Calu3 (cell line): ENCODE results near the gene THRSP. TPM values are rescaled to one million over a fixed set of nuclear protein-coding genes. Genes with fewer than 3 reads are reported as not detected.
"Not testable (repeated sequence)": the region's sequence is repeated elsewhere in the genome, so short reads cannot be mapped to it uniquely, and the experiment has no call there.

ENCODE experiments used
- BruUV-seq: library from RNA; stranded (reverse); fragments of 400-500 nt; replicated peaks from 2 replicates; lab custom pipeline; 2021; lab: Mats Ljungman, UMichigan
- CTCF ChIA-PET: fragments of 300-600 bp; sonication (Branson Sonifier 250); formaldehyde crosslinking; loops from one replicate; lab custom pipeline; 2022; ENCODE audit warnings: antibody characterized with exemption; lab: Charles Lee
- DNase-seq: peaks from one replicate; pipeline ENCODE4 v3.0.0; 2022
- H3K27ac Mint-ChIP-seq: one replicate; pipeline ENCODE4 v1.8.0; 2022; ENCODE audit warnings: mixed read lengths; ENCODE audit not compliant: unreplicated experiment
- H3K27me3 Mint-ChIP-seq: one replicate; pipeline ENCODE4 v1.8.0; 2022; ENCODE audit warnings: mixed read lengths; ENCODE audit not compliant: unreplicated experiment
- H3K36me3 Mint-ChIP-seq: one replicate; pipeline ENCODE4 v1.8.0; 2022; ENCODE audit warnings: mild to moderate bottlenecking, moderate library complexity, mixed read lengths; ENCODE audit not compliant: insufficient read depth, unreplicated experiment
- H3K4me1 Mint-ChIP-seq: one replicate; pipeline ENCODE4 v1.8.0; 2022; ENCODE audit warnings: mild to moderate bottlenecking, low read depth, mixed read lengths; ENCODE audit not compliant: unreplicated experiment
- H3K4me3 Mint-ChIP-seq: one replicate; pipeline ENCODE4 v1.8.0; 2022; ENCODE audit warnings: mild to moderate bottlenecking, low read depth, moderate library complexity, mixed read lengths; ENCODE audit not compliant: unreplicated experiment
- H3K9me3 Mint-ChIP-seq: one replicate; pipeline ENCODE4 v1.8.0; 2022; ENCODE audit warnings: low read depth, mixed read lengths; ENCODE audit not compliant: unreplicated experiment
- intact Hi-C: fragments of 100-400 bp; cut with micrococcal nuclease; formaldehyde crosslinking; loops from one replicate; pipeline ENCODE4 v1.10.0; 2022; ENCODE audit not compliant: unreplicated experiment
- total RNA-seq: library from RNA; stranded (reverse); gene quantifications from 2 replicates; pipeline ENCODE4 v1.2.3, GENCODE V29; 2022
- TF ChIP-seq, protein P1 (sequence below): fragments of 200-600 bp; IDR thresholded peaks from one replicate; pipeline ENCODE4 v1.8.0; 2022; ENCODE audit warnings: antibody characterized with exemption; ENCODE audit not compliant: unreplicated experiment

THRSP gene
- total RNA-seq, 1 experiment from 2014 or later = not detected

DNA sequence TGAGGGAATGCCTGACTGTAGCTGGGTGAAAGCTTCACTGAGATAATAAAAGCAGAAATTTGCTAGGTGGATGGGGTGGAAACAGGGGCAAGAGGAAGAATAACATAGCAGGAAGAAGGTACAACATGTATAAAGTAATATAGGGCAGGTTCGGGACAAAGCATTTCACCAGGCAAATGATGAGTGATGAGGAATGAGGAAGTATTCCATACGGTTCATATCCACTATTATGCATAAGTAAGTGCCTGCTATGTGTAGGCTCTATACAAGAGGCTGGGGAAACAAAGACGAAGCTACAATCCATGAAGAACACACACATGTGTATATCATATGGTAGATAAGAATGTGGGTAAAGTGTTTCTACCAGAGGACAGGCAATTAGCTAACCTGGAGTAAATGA is 8.1 kb downstream of the THRSP start:
- intact Hi-C loops = no loop called here
- peaks cover 39% of the 10 kb centered on the region for H3K4me1 Mint-ChIP-seq

DNA sequence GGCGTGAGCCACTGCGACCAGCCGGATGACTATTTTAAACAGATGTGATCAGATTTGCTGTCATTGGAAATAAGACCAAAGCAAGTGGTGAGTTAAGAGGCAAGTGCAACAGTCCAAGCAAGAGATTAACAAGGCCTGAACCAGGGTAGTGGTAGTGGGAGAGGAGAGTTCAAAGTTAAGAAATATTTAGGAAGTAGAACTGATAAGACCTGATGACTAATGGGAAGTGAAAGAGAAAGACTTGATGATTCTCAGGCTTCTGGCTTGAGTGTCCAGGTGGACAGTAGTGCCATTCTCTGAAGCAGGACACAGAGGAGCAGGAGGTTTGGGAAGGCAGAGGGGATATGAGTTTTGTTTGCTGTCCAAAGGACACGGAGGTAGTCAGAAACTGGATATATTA is 8.8 kb downstream of the THRSP start:
- Mint-ChIP-seq H3K4me3 (peak overlapping the region; percentile 2), H3K27me3 (no peaks in the 10 kb centered on the region), H3K27ac (no peak overlapping the region), H3K36me3 (peaks cover 28% of the 10 kb centered on the region), H3K4me1 (peaks cover 43% of the 10 kb centered on the region), H3K9me3 (no peaks in the 10 kb centered on the region)
- TF ChIP-seq, protein P1, sequence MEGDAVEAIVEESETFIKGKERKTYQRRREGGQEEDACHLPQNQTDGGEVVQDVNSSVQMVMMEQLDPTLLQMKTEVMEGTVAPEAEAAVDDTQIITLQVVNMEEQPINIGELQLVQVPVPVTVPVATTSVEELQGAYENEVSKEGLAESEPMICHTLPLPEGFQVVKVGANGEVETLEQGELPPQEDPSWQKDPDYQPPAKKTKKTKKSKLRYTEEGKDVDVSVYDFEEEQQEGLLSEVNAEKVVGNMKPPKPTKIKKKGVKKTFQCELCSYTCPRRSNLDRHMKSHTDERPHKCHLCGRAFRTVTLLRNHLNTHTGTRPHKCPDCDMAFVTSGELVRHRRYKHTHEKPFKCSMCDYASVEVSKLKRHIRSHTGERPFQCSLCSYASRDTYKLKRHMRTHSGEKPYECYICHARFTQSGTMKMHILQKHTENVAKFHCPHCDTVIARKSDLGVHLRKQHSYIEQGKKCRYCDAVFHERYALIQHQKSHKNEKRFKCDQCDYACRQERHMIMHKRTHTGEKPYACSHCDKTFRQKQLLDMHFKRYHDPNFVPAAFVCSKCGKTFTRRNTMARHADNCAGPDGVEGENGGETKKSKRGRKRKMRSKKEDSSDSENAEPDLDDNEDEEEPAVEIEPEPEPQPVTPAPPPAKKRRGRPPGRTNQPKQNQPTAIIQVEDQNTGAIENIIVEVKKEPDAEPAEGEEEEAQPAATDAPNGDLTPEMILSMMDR = no peak
- no TSS peak for BruUV-seq
- CTCF ChIA-PET = no interaction called here
- intact Hi-C loops = no loop called here
- no peak for DNase-seq

More for the DNA sequence above, 8.1 kb downstream of the THRSP start:
- H3K9me3 Mint-ChIP-seq = no peaks in the 10 kb centered on the region
- H3K4me3 Mint-ChIP-seq = no peak overlapping the region
- no peak overlapping the region for H3K27ac Mint-ChIP-seq
- TF ChIP-seq, protein P1 = no peak
- no peaks in the 10 kb centered on the region for H3K27me3 Mint-ChIP-seq
- DNase-seq = no peak
- no TSS peak for BruUV-seq
- H3K36me3 Mint-ChIP-seq = peaks cover 32% of the 10 kb centered on the region
- CTCF ChIA-PET = no interaction called here

DNA sequence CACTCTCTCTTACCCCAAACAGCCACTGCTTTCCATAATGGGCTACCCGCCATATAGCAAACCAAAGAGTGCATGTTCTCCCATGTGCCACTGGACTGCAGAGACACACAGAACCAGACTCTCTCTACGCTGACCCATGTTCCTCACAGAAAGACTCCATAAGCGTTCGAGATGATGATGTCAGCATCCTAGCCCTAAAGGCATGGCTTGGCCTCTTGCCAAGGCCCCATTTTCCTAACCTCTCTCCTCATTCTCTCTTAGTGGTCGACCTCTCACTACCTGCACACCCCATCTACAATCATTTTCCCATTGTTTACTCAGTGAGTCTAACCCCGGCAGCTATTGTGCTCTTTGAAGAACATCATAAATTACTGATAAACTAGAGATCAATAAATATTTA is 11.1 kb downstream of the THRSP start:
- Mint-ChIP-seq H3K27me3 (no peaks in the 10 kb centered on the region), H3K27ac (no peak overlapping the region), H3K4me1 (peaks cover 54% of the 10 kb centered on the region), H3K9me3 (no peaks in the 10 kb centered on the region), H3K4me3 (peak overlapping the region; percentile 2), H3K36me3 (peaks cover 36% of the 10 kb centered on the region)
- CTCF ChIA-PET = no interaction called here
- BruUV-seq = no TSS peak
- intact Hi-C loops = no loop called here
- TF ChIP-seq, protein P1 = no peak
- DNase-seq = peak; percentile 36

DNA sequence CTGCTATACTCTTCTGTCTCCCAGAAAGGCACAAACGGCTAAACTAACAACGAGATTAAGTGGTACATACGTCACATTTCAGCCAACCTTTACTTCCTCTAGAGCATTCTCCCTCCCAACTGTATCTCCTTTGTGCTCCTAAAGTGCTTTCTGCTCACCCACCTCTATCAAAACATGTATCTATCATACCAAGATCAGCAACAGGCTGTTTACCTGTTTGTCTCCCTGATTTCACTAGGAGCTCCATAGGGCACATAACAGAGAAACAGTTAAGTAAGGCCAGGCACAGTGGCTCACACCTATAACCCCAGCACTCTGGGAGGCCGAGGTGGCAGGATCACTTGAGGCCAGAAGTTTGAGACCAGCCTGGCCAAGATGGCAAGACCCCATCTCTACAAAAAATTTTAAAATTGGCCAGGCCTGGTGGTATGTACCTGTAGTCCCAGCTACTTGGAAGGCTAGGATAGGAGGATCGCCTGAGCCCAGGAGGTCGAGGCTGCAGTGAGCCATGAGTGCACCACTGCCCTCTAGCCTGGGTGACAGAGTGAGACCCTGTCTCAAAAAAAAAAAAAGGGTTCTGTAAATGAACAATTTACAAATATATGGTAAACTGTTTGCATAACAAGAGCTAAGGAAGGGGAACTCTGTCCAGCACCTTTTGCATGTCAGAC is 13.2 kb downstream of the THRSP start:
- no TSS peak for BruUV-seq
- peak overlapping the region; percentile 28 for H3K4me3 Mint-ChIP-seq
- TF ChIP-seq, protein P1 = no peak
- CTCF ChIA-PET = interaction anchor here (0.6 kb wide), 1 partner anchor 108 kb away, joined by 4 read pairs; no protein-coding TSS in a partner anchor
- H3K36me3 Mint-ChIP-seq = peaks cover 50% of the 10 kb centered on the region
- peak overlapping the region; percentile 53 for H3K27ac Mint-ChIP-seq
- H3K9me3 Mint-ChIP-seq = peaks cover 2% of the 10 kb centered on the region
- no peak for DNase-seq
- H3K4me1 Mint-ChIP-seq = peaks cover 59% of the 10 kb centered on the region
- H3K27me3 Mint-ChIP-seq = no peaks in the 10 kb centered on the region
- intact Hi-C loops = no loop called here

DNA sequence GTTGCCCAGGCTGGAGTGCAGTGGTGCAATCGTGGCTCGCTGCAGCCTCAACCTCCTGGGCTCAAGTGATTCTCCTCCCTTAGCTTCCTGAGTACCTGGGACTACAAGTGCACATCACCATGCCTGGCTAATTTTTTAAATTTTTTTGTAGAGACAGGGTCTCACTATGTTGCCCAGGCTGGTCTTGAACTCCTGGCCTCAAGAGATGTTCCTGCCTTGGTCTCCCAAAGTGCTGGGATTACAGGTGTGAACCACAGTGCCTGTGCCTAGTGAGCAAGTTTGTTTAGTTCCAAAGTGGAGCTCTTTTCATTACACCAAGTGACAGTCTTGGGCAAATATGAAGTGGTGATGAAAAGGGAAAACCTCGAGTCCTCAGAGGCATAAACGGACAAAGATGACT is 13.9 kb downstream of the THRSP start:
- H3K4me1 Mint-ChIP-seq = peaks cover 58% of the 10 kb centered on the region
- BruUV-seq, H3K4me3 Mint-ChIP-seq, H3K9me3 Mint-ChIP-seq, DNase-seq, H3K27me3 Mint-ChIP-seq, intact Hi-C loops: not testable (repeated sequence)
- H3K27ac Mint-ChIP-seq = peak overlapping the region; percentile 78
- CTCF ChIA-PET = interaction anchor here (0.6 kb wide), 1 partner anchor 108 kb away, joined by 4 read pairs; no protein-coding TSS in a partner anchor
- peaks cover 52% of the 10 kb centered on the region for H3K36me3 Mint-ChIP-seq
